H1 (cell line): ENCODE data around the gene GALNT1. TPM values are rescaled to one million over a fixed set of nuclear protein-coding genes. Genes with fewer than 3 reads are reported as not detected.

Source experiments
- CTCF ChIA-PET: fragments of 300-600 bp; sonication (Branson Sonifier 250); formaldehyde crosslinking; loops from one replicate; lab custom pipeline; 2021; ENCODE audit not compliant: partially characterized antibody; lab: Charles Lee
- POLR2A ChIA-PET: fragments of 300-600 bp; sonication (Branson Sonifier 250); formaldehyde crosslinking; loops from one replicate; lab custom pipeline; 2021; ENCODE audit warnings: inconsistent platforms; ENCODE audit not compliant: partially characterized antibody; lab: Charles Lee
- DNase-seq, 2 experiments: peaks; one replicate each; pipeline versions ENCODE4 v3.0.0 to v3.0.0-alpha.2; 2010 to 2022; ENCODE audit warnings: low spot score in 2 of 2, low read depth in 1 of 2, mixed read lengths in 1 of 2
- FAIRE-seq: peaks from 2 replicates; lab custom pipeline; 2011; peaks lifted over from hg19 to GRCh38; lab: Jason Lieb, UNC
- H2AFZ ChIP-seq: 2 replicates; pipeline ENCODE4 v1.8.1; 2012; ENCODE audit warnings: low read length, inconsistent platforms
- H2AK5ac ChIP-seq: 2 replicates; pipeline ENCODE4 v1.6.1; 2013; ENCODE audit warnings: low read depth, low read length
- H2BK120ac ChIP-seq: replicated peaks from 2 replicates; pipeline ENCODE3; 2013; ENCODE audit warnings: low read depth, low read length, inconsistent platforms
- H2BK12ac ChIP-seq: 2 replicates; pipeline ENCODE4 v1.6.1; 2013; ENCODE audit warnings: low read depth, low read length
- H2BK15ac ChIP-seq: 2 replicates; pipeline ENCODE4 v1.6.1; 2013; ENCODE audit warnings: low read length
- H2BK20ac ChIP-seq: 2 replicates; pipeline ENCODE4 v1.6.1; 2013; ENCODE audit warnings: low read length
- H2BK5ac ChIP-seq: 2 replicates; pipeline ENCODE4 v1.6.1; 2013; ENCODE audit warnings: low read depth, low read length
- H3K14ac ChIP-seq: 2 replicates; pipeline ENCODE4 v1.6.1; 2013; ENCODE audit warnings: inconsistent platforms; ENCODE audit not compliant: insufficient read length
- H3K18ac ChIP-seq: 2 replicates; pipeline ENCODE4 v1.6.1; 2013; ENCODE audit warnings: low read length; ENCODE audit errors: extremely low read depth
- H3K23ac ChIP-seq: 2 replicates; pipeline ENCODE4 v1.6.1; 2013; ENCODE audit warnings: inconsistent platforms; ENCODE audit not compliant: insufficient read length
- H3K23me2 ChIP-seq: 2 replicates; pipeline ENCODE4 v1.6.1; 2013; ENCODE audit warnings: low read depth, low read length
- H3K27ac ChIP-seq: 2 replicates; pipeline ENCODE4 v1.6.1; 2011; ENCODE audit warnings: low read depth, low read length, inconsistent platforms
- H3K27me3 ChIP-seq, 4 experiments: replicated peaks in 1 of 4; 1 replicate in 1 of 4; 2 replicates in 3 of 4; pipeline versions ENCODE4 v1.6.1 to v1.8.1; 2011 to 2013; ENCODE audit warnings: low read length in 3 of 4, mild to moderate bottlenecking in 3 of 4, inconsistent platforms in 2 of 4, mixed read lengths in 2 of 4, moderate library complexity in 1 of 4; ENCODE audit not compliant: control insufficient read depth in 3 of 4, insufficient read depth in 3 of 4; ENCODE audit errors: extremely low read depth in 1 of 4
- H3K36me3 ChIP-seq, 4 experiments: 2 replicates each; pipeline versions ENCODE4 v1.6.1 to v1.8.1; 2011 to 2013; ENCODE audit warnings: mild to moderate bottlenecking in 4 of 4, low read length in 3 of 4, moderate library complexity in 2 of 4, control low read depth in 1 of 4, inconsistent platforms in 1 of 4; ENCODE audit not compliant: insufficient read depth in 4 of 4, control insufficient read depth in 2 of 4
- H3K4ac ChIP-seq: replicated peaks from 2 replicates; pipeline ENCODE3; 2013; ENCODE audit warnings: low read length, low read depth, mixed read lengths, inconsistent platforms; ENCODE audit not compliant: insufficient read length
- H3K4me1 ChIP-seq, 4 experiments: replicated peaks in 1 of 4; 1 replicate in 1 of 4; 2 replicates in 3 of 4; pipeline versions ENCODE4 v1.6.1 to v1.8.1; 2011 to 2013; ENCODE audit warnings: low read length in 3 of 4, inconsistent platforms in 2 of 4, mixed read lengths in 1 of 4; ENCODE audit not compliant: insufficient read depth in 4 of 4, control insufficient read depth in 3 of 4
- H3K4me2 ChIP-seq, 2 experiments: 2 replicates each; pipeline versions ENCODE4 v1.6.1 to v1.8.1; 2011 to 2013; ENCODE audit warnings: low read depth in 2 of 2, low read length in 2 of 2, control low read depth in 1 of 2, inconsistent platforms in 1 of 2, mild to moderate bottlenecking in 1 of 2; ENCODE audit not compliant: insufficient read depth in 1 of 2
- H3K4me3 ChIP-seq, 4 experiments: fragments of 200-600, 300-600 bp in 1 of 4; sonication (generic), shearing (Covaris generic), sonication (Bioruptor Twin) in 1 of 4; 2 replicates each; pipeline versions ENCODE4 v1.5.1 to v1.8.1; 2011 to 2016; ENCODE audit warnings: low read length in 4 of 4, low read depth in 3 of 4, control low read depth in 2 of 4, inconsistent platforms in 2 of 4, mild to moderate bottlenecking in 2 of 4, mixed read lengths in 1 of 4, moderate library complexity in 1 of 4; ENCODE audit not compliant: insufficient read depth in 2 of 4; ENCODE audit errors: extremely low read depth in 1 of 4
- H3K56ac ChIP-seq: replicated peaks from 2 replicates; pipeline ENCODE3; 2013; ENCODE audit warnings: low read depth, mild to moderate bottlenecking, mixed read lengths, low read length, inconsistent platforms; ENCODE audit not compliant: insufficient read length
- H3K79me1 ChIP-seq: 2 replicates; pipeline ENCODE4 v1.6.1; 2013; ENCODE audit warnings: low read depth, low read length, control low read depth
- H3K79me2 ChIP-seq, 2 experiments: 2 replicates each; pipeline versions ENCODE4 v1.6.1 to v1.8.1; 2012 to 2013; ENCODE audit warnings: low read length in 2 of 2, mild to moderate bottlenecking in 2 of 2, inconsistent platforms in 1 of 2; ENCODE audit not compliant: insufficient read depth in 2 of 2, control insufficient read depth in 1 of 2
- H3K9ac ChIP-seq, 4 experiments: replicated peaks in 1 of 4; 1 replicate in 1 of 4; 2 replicates in 3 of 4; pipeline versions ENCODE4 v1.6.1 to v1.8.1; 2011 to 2013; ENCODE audit warnings: low read depth in 3 of 4, low read length in 3 of 4, control low read depth in 2 of 4, mild to moderate bottlenecking in 2 of 4, moderate library complexity in 2 of 4, inconsistent platforms in 1 of 4; ENCODE audit errors: extremely low read depth in 1 of 4
- H3K9me3 ChIP-seq, 2 experiments: 2 replicates each; pipeline versions ENCODE4 v1.6.1 to v1.8.1; 2012 to 2013; ENCODE audit warnings: mild to moderate bottlenecking in 2 of 2, moderate library complexity in 2 of 2, control low read depth in 1 of 2, inconsistent platforms in 1 of 2, low read depth in 1 of 2, low read length in 1 of 2, mixed read lengths in 1 of 2; ENCODE audit not compliant: insufficient read depth in 2 of 2
- H4K20me1 ChIP-seq, 2 experiments: replicated peaks in 1 of 2; 2 replicates each; pipeline versions ENCODE3 to v1.8.1; 2011 to 2013; ENCODE audit warnings: inconsistent platforms in 2 of 2, low read length in 2 of 2, mild to moderate bottlenecking in 1 of 2; ENCODE audit not compliant: insufficient read depth in 2 of 2, control insufficient read depth in 1 of 2
- H4K5ac ChIP-seq: 2 replicates; pipeline ENCODE4 v1.6.1; 2013; ENCODE audit warnings: low read length, low read depth, mixed read lengths, inconsistent platforms; ENCODE audit not compliant: insufficient read length
- H4K8ac ChIP-seq: 2 replicates; pipeline ENCODE4 v1.8.0; 2013; ENCODE audit warnings: mild to moderate bottlenecking, moderate library complexity, low read length, inconsistent platforms; ENCODE audit not compliant: insufficient read depth; ENCODE audit errors: extremely low read depth
- H4K91ac ChIP-seq: replicated peaks from 2 replicates; pipeline ENCODE3; 2013; ENCODE audit warnings: low read length, mixed read lengths, inconsistent platforms; ENCODE audit not compliant: insufficient read length
- BACH1 ChIP-seq: IDR thresholded peaks from 2 replicates; pipeline ENCODE4 v1.6.1; 2012; ENCODE audit warnings: low read length, improper control_type of control experiment
- BCL11A ChIP-seq, 2 experiments: IDR thresholded peaks; one replicate each; pipeline ENCODE4 v1.6.1; 2011; ENCODE audit warnings: low read depth in 2 of 2, low read length in 2 of 2, mild to moderate bottlenecking in 2 of 2
- CBX5 ChIP-seq: fragments of 300-800, 300-1000 bp; sonication (generic); IDR thresholded peaks from 2 replicates; pipeline ENCODE4 v1.7.1; 2016; ENCODE audit warnings: antibody characterized with exemption, low read length, low read depth
- CHD1 ChIP-seq: IDR thresholded peaks from 2 replicates; pipeline ENCODE4 v1.6.1; 2012; ENCODE audit warnings: low read depth, low read length, improper control_type of control experiment
- E2F6 ChIP-seq: IDR thresholded peaks from 2 replicates; pipeline ENCODE4 v1.6.1; 2012; ENCODE audit warnings: inconsistent platforms
- MAX ChIP-seq: IDR thresholded peaks from 2 replicates; pipeline ENCODE4 v1.6.1; 2012; ENCODE audit warnings: inconsistent platforms
- POLR2AphosphoS5 ChIP-seq: IDR thresholded peaks from 2 replicates; pipeline ENCODE4 v1.6.1; 2011; ENCODE audit warnings: low read depth, low read length
- RNF2 ChIP-seq: fragments of 200-900, 300-1000 bp; sonication (generic); IDR thresholded peaks from 2 replicates; pipeline ENCODE4 v1.7.1; 2016; ENCODE audit warnings: borderline replicate concordance, low read depth, mild to moderate bottlenecking, antibody characterized with exemption, low read length; ENCODE audit not compliant: poor library complexity, severe bottlenecking; ENCODE audit errors: missing control alignments
- WGBS, 2 experiments: shearing (Covaris generic) in 1 of 2; methylation state at CpG; one replicate each; pipeline versions ENCODE4 v1.1.6 to v1.1.7; 2013 to 2015; ENCODE audit warnings: low lambda C conversion rate in 2 of 2, mixed read lengths in 2 of 2, inconsistent platforms in 1 of 2, low coverage in 1 of 2, missing lambda C conversion rate in 1 of 2; ENCODE audit not compliant: insufficient replicate concordance in 2 of 2, insufficient coverage in 1 of 2, insufficient read length in 1 of 2; ENCODE audit errors: extremely low coverage in 1 of 2, missing lambda C conversion rate in 1 of 2; 5-methylcytosine and 5-hydroxymethylcytosine counted together
- polyA plus RNA-seq, 7 experiments: library from polyadenylated mRNA; depleted of rRNA in 3 of 7; stranded (reverse) in 5 of 7; unstranded in 2 of 7; fragments of >200 nt in 5 of 7; fragments of 200-250 nt in 2 of 7; gene quantifications; 1 replicate in 5 of 7; 2 replicates in 1 of 7; 4 replicates in 1 of 7; pipeline versions ENCODE4 v1.2.1 to v1.2.3, GENCODE V29; 2011 to 2013; ENCODE audit warnings: missing spikeins in 2 of 7, mixed read lengths in 2 of 7
- total RNA-seq: library from RNA; stranded (reverse); fragmentation: NEBNext Ultra II Directional; extraction: Animal tissue kit (Norgen Biotek cat#: 25700); gene quantifications from 2 replicates; pipeline ENCODE4 v1.2.1, GENCODE V29; 2021
- TF ChIP-seq, protein P1 (sequence below): IDR thresholded peaks from 2 replicates; pipeline ENCODE4 v1.6.1; 2012; ENCODE audit warnings: low read length, inconsistent platforms

GALNT1 gene
- total and polyA plus RNA-seq, 2 of the 8 experiments (the other 6 are each of a cell fraction or from before 2014, with no cell fraction given), result 22.4 to 101 TPM

- no peak overlapping the region for H2AK5ac ChIP-seq
- no peak overlapping the region for H3K27ac ChIP-seq
- H3K27me3 ChIP-seq, result no peaks in the 10 kb centered on the region; a peak in 1 of 7 replicates
- peak overlapping the region; percentile 56 to 81 for H3K4me2 ChIP-seq
- H4K8ac ChIP-seq, result no peak overlapping the region
- H3K23ac ChIP-seq, result no peak overlapping the region
- no peak overlapping the region for H2BK20ac ChIP-seq
- H3K4me3 ChIP-seq, result peak overlapping the region in 3 of 4 experiments; percentile 64 to 88 (median 85); a peak in 4 of 8 replicates
- peak overlapping the region; percentile 1 for H3K4ac ChIP-seq
- no peak overlapping the region for H2BK12ac ChIP-seq
- H2BK5ac ChIP-seq, result no peak overlapping the region
- H3K23me2 ChIP-seq, result peaks cover 2% of the 10 kb centered on the region
- H3K9ac ChIP-seq, result no peak overlapping the region
- DNase-seq (no peak), FAIRE-seq (no peak)
- no peak overlapping the region for H4K5ac ChIP-seq
- peaks cover 0 to 8% (median 5%) of the 10 kb centered on the region in 4 experiments; a peak in 6 of 7 replicates for H3K4me1 ChIP-seq
- no peak overlapping the region for H2BK120ac ChIP-seq
- H2BK15ac ChIP-seq, result peak overlapping the region; percentile 55; the same call in 1 of the 2 replicates
- H3K9me3 ChIP-seq, result peaks cover 7 to 19% of the 10 kb centered on the region in 2 experiments; a peak in 3 of 4 replicates
- no peaks in the 10 kb centered on the region; the same call in 1 of the 2 replicates for H3K79me1 ChIP-seq
- peaks cover 0 to 12% of the 10 kb centered on the region in 2 experiments for H4K20me1 ChIP-seq
- peaks cover 7 to 59% of the 10 kb centered on the region in 2 experiments; a peak in 3 of 4 replicates for H3K79me2 ChIP-seq
- ChIA-PET CTCF (interaction anchor here (0.9 to 1.2 kb wide), 4 partner anchors 13 to 358 kb away, joined by 3 to 4 read pairs (median 3); no protein-coding TSS in a partner anchor), POLR2A (interaction anchor here (1.0 to 2.4 kb wide), 7 partner anchors 9 to 89 kb away, joined by 3 to 8 read pairs (median 4); no protein-coding TSS in a partner anchor)
- no peak overlapping the region for H2AFZ ChIP-seq
- WGBS, 2 experiments, result 71% methylated on average over 6 of the region's 6 CpGs; no CpG with 5 or more reads in 1 of the 2 experiments
- no peak overlapping the region for H3K14ac ChIP-seq
- no peak overlapping the region for H4K91ac ChIP-seq
- no peak overlapping the region for H3K18ac ChIP-seq
- H3K56ac ChIP-seq, result no peak overlapping the region
- H3K36me3 ChIP-seq, result peaks cover 0 to 9% (median 0%) of the 10 kb centered on the region in 4 experiments; a peak in 1 of 8 replicates
- TF ChIP-seq BCL11A (IDR thresholded peaks at IDR 0.05; ENCODE audit: low read depth in 2 of 2, low read length in 2 of 2) (no peak), MAX (no peak), CHD1 (no peak), E2F6 (no peak), POLR2AphosphoS5 (no peak), CBX5 (no peak), BACH1 (no peak), RNF2 (no peak)
- TF ChIP-seq, protein P1, sequence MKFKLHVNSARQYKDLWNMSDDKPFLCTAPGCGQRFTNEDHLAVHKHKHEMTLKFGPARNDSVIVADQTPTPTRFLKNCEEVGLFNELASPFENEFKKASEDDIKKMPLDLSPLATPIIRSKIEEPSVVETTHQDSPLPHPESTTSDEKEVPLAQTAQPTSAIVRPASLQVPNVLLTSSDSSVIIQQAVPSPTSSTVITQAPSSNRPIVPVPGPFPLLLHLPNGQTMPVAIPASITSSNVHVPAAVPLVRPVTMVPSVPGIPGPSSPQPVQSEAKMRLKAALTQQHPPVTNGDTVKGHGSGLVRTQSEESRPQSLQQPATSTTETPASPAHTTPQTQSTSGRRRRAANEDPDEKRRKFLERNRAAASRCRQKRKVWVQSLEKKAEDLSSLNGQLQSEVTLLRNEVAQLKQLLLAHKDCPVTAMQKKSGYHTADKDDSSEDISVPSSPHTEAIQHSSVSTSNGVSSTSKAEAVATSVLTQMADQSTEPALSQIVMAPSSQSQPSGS, result no peak
Measured at GRCh38 chr18:35582899-35583558, 1.5 kb downstream of the GALNT1 start.
